NCI-H1436 treated with DMSO at 0.1 percent for 48 hours (cell line): ENCODE data around the gene RTKN2.

Source experiments
- DNase-seq: peaks from one replicate; lab custom pipeline; 2025; lab: John Stamatoyannopoulos, UW

The RTKN2 gene

GRCh38 chr10:62171791-62172190 lies 96.9 kb downstream of the RTKN2 start:
- DNase-seq, result no peak

- DNase-seq, result no peak
Observed at GRCh38 chr10:62170732-62171131, 97.9 kb downstream of the RTKN2 start.

- DNase-seq, result no peak
Observed at GRCh38 chr10:62166331-62167131, 102.1 kb downstream of the RTKN2 start.

- DNase-seq, result no peak
Observed at GRCh38 chr10:62165803-62166202, 102.8 kb downstream of the RTKN2 start.

- DNase-seq, result no peak
Observed at GRCh38 chr10:62163024-62163423, 105.6 kb downstream of the RTKN2 start.

- no peak for DNase-seq
Observed at GRCh38 chr10:62162261-62162981, 106.2 kb downstream of the RTKN2 start.

- no peak for DNase-seq
Observed at GRCh38 chr10:62159351-62159750, 109.3 kb downstream of the RTKN2 start.

- DNase-seq, result no peak
Observed at GRCh38 chr10:62157601-62158000, 111.0 kb downstream of the RTKN2 start.

- DNase-seq, result no peak
Observed at GRCh38 chr10:62155054-62155680, 113.5 kb downstream of the RTKN2 start.

GRCh38 chr10:62154231-62154630 lies 114.4 kb downstream of the RTKN2 start:
- no peak for DNase-seq

- DNase-seq, result no peak
Observed at GRCh38 chr10:62153191-62153590, 115.5 kb downstream of the RTKN2 start.

GRCh38 chr10:62149621-62150020 lies 119.0 kb downstream of the RTKN2 start:
- no peak for DNase-seq

GRCh38 chr10:62148155-62148554 lies 120.5 kb downstream of the RTKN2 start:
- DNase-seq, result no peak

GRCh38 chr10:62147425-62147824 lies 121.2 kb downstream of the RTKN2 start:
- no peak for DNase-seq

- DNase-seq, result no peak
Observed at GRCh38 chr10:62136931-62137330, 131.7 kb downstream of the RTKN2 start.

- no peak for DNase-seq
Observed at GRCh38 chr10:62133618-62134017, 135.0 kb downstream of the RTKN2 start.
